GM12878 (cell line): Measurements from ENCODE around the gene ZBTB21. TPM values are rescaled to one million over a fixed set of nuclear protein-coding genes. Genes with fewer than 3 reads are reported as not detected.

ENCODE experiments used
- ATAC-seq: fragments of 200-7000 bp; cut with Tn5 transposase; 3 replicates; pipeline ENCODE4 v1.9.1; 2020; ENCODE audit warnings: mild to moderate bottlenecking, moderate library complexity
- BruUV-seq: library from RNA; stranded (reverse); fragments of 400-500 nt; replicated peaks from 2 replicates; lab custom pipeline; 2021; lab: Mats Ljungman, UMichigan
- CTCF ChIA-PET: fragments of 300-600 bp; sonication (Branson Sonifier 250); formaldehyde crosslinking; extraction: SDS; loops from one replicate; lab custom pipeline; 2021; ENCODE audit warnings: inconsistent platforms; lab: Yijun Ruan, JAX
- POLR2A ChIA-PET: fragments of 350-600 bp; formaldehyde crosslinking; extraction: SDS; loops from one replicate; lab custom pipeline; 2021; ENCODE audit warnings: inconsistent platforms; lab: Charles Lee
- RAD21 ChIA-PET: fragments of 300-600 bp; sonication (Branson Sonifier 250); formaldehyde crosslinking; loops from one replicate; lab custom pipeline; 2023; ENCODE audit warnings: antibody characterized with exemption; ENCODE audit not compliant: unreplicated experiment; lab: Charles Lee
- SMC1A ChIA-PET: fragments of 300-600 bp; sonication (Branson Sonifier 250); formaldehyde crosslinking; loops from one replicate; lab custom pipeline; 2023; ENCODE audit not compliant: unreplicated experiment, uncharacterized antibody; lab: Charles Lee
- DNase-seq: peaks from one replicate; pipeline ENCODE4 v3.0.0-alpha.2; 2011; ENCODE audit warnings: low read depth, low spot score
- FAIRE-seq: peaks from 3 replicates; lab custom pipeline; 2011; peaks lifted over from hg19 to GRCh38; lab: Jason Lieb, UNC
- H2AFZ ChIP-seq: 2 replicates; pipeline ENCODE4 v1.6.0; 2011; ENCODE audit warnings: low read depth, low read length, control low read depth; ENCODE audit not compliant: control insufficient read depth
- H3K27ac ChIP-seq: 2 replicates; pipeline ENCODE4 v1.5.1; 2011; ENCODE audit warnings: control low read depth; ENCODE audit not compliant: control insufficient read depth, insufficient read depth
- H3K27me3 ChIP-seq, 2 experiments: replicated peaks in 1 of 2; 2 replicates each; pipeline versions ENCODE4 v1.6.0 to v1.6.1; 2011; ENCODE audit warnings: low read length in 1 of 2; ENCODE audit not compliant: control insufficient read depth in 2 of 2, insufficient read depth in 2 of 2
- H3K36me3 ChIP-seq, 2 experiments: 2 replicates each; pipeline ENCODE4 v1.5.1; 2011; ENCODE audit warnings: low read length in 1 of 2; ENCODE audit not compliant: control insufficient read depth in 2 of 2, insufficient read depth in 2 of 2
- H3K4me1 ChIP-seq: 2 replicates; pipeline ENCODE4 v1.6.1; 2011; ENCODE audit warnings: mild to moderate bottlenecking, low read length, moderate library complexity, mixed read lengths; ENCODE audit not compliant: control insufficient read depth, insufficient read depth
- H3K4me2 ChIP-seq: 2 replicates; pipeline ENCODE4 v1.6.0; 2011; ENCODE audit warnings: control low read depth; ENCODE audit not compliant: control insufficient read depth, insufficient read depth
- H3K4me3 ChIP-seq: fragments of 200-600 bp; sonication (generic); 2 replicates; pipeline ENCODE4 v1.5.1; 2016
- H3K79me2 ChIP-seq: 2 replicates; pipeline ENCODE4 v1.6.0; 2011; ENCODE audit warnings: low read length; ENCODE audit not compliant: control insufficient read depth, insufficient read depth
- H3K9ac ChIP-seq: 2 replicates; pipeline ENCODE4 v1.8.0; 2011; ENCODE audit warnings: low read length, control low read depth, mixed read lengths; ENCODE audit not compliant: control insufficient read depth, insufficient read depth
- H3K9me3 ChIP-seq: replicated peaks from 3 replicates; pipeline ENCODE4 v1.5.1; 2011; ENCODE audit warnings: mild to moderate bottlenecking, low read length; ENCODE audit not compliant: control insufficient read depth, insufficient read depth
- H4K20me1 ChIP-seq: 2 replicates; pipeline ENCODE4 v1.6.0; 2011; ENCODE audit not compliant: control insufficient read depth, insufficient read depth
- BCL11A ChIP-seq: IDR thresholded peaks from 2 replicates; pipeline ENCODE4 v1.6.1; 2011; ENCODE audit warnings: low read depth, low read length
- CHD2 ChIP-seq: IDR thresholded peaks from 2 replicates; pipeline ENCODE4 v1.6.1; 2011; ENCODE audit warnings: low read depth, low read length, improper control_type of control experiment, borderline replicate concordance
- MTA2 ChIP-seq: fragments of 450-650 bp; IDR thresholded peaks from 2 replicates; pipeline ENCODE4 v1.6.1; 2016; ENCODE audit warnings: low read depth, mild to moderate bottlenecking, moderate library complexity
- NR2F1 ChIP-seq: fragments of 450-650 bp; conservative IDR thresholded peaks from 2 replicates; pipeline ENCODE4 v1.6.1; 2017; ENCODE audit warnings: mild to moderate bottlenecking
- PAX5 ChIP-seq: IDR thresholded peaks from 2 replicates; pipeline ENCODE4 v1.6.1; 2011; ENCODE audit warnings: low read depth, low read length, borderline replicate concordance
- SMARCA5 ChIP-seq: fragments of 450-650 bp; IDR thresholded peaks from 2 replicates; pipeline ENCODE4 v1.6.1; 2017; ENCODE audit warnings: mild to moderate bottlenecking
- SMC3 ChIP-seq: IDR thresholded peaks from 2 replicates; pipeline ENCODE4 v1.6.1; 2011; ENCODE audit warnings: low read length, improper control_type of control experiment, borderline replicate concordance
- SRF ChIP-seq, 2 experiments: IDR thresholded peaks; 2 replicates each; pipeline ENCODE4 v1.6.1; 2011; ENCODE audit warnings: low read depth in 2 of 2, low read length in 2 of 2, mild to moderate bottlenecking in 1 of 2, moderate library complexity in 1 of 2
- SUZ12 ChIP-seq: fragments of 200-600 bp; sonication (generic); IDR thresholded peaks from one replicate; pipeline ENCODE4 v1.6.1; 2018; ENCODE audit warnings: antibody characterized with exemption, mild to moderate bottlenecking; ENCODE audit not compliant: unreplicated experiment
- TCF12 ChIP-seq: IDR thresholded peaks from 2 replicates; pipeline ENCODE4 v1.6.1; 2011; ENCODE audit warnings: low read depth, mild to moderate bottlenecking, low read length
- ZSCAN29 ChIP-seq: fragments of 450-650 bp; IDR thresholded peaks from 2 replicates; pipeline ENCODE4 v1.6.1; 2017; ENCODE audit warnings: mild to moderate bottlenecking, moderate library complexity
- WGBS: methylation state at CpG from one replicate; pipeline ENCODE4 v1.1.6; 2016; ENCODE audit warnings: low lambda C conversion rate; ENCODE audit not compliant: insufficient replicate concordance, insufficient coverage; ENCODE audit errors: missing lambda C conversion rate; 5-methylcytosine and 5-hydroxymethylcytosine counted together
- in situ Hi-C: fragments of 300-500 bp; cut with MboI; formaldehyde crosslinking; loops from 9 replicates; pipeline ENCODE4 v1.14.3; 2018; ENCODE audit warnings: mixed read lengths
- intact Hi-C: fragments of 100-400 bp; cut with micrococcal nuclease; formaldehyde crosslinking; loops from one replicate; pipeline ENCODE4 v1.14.2; 2022; ENCODE audit not compliant: unreplicated experiment
- polyA plus RNA-seq, 11 experiments: library from polyadenylated mRNA; depleted of rRNA in 4 of 11; unstranded in 6 of 11; stranded (reverse) in 5 of 11; fragments of >200 nt; fragmentation: Nextera tagmentation in 4 of 11; fragmentation: Illumina TruSeq in 1 of 11; extraction: Ambion mirVana in 4 of 11; extraction: Trizol in 1 of 11; gene quantifications; 1 replicate in 1 of 11; 2 replicates in 10 of 11; pipeline versions ENCODE4 v1.2.1 to v1.2.3, GENCODE V29; 2011 to 2016; ENCODE audit warnings: inconsistent platforms in 2 of 11, missing spikeins in 2 of 11, low read depth in 1 of 11
- total RNA-seq, 4 experiments: library from RNA; depleted of rRNA in 3 of 4; stranded (reverse); fragments of >200 nt in 3 of 4; fragmentation: Illumina TruSeq in 1 of 4; extraction: Trizol in 1 of 4; gene quantifications; 2 replicates each; pipeline versions ENCODE4 v1.2.1 to v1.2.3, GENCODE V29; 2013 to 2021
- TF ChIP-seq, protein P1 (sequence below): IDR thresholded peaks from 2 replicates; pipeline ENCODE4 v1.6.1; 2011; ENCODE audit warnings: borderline replicate concordance, low read depth, mild to moderate bottlenecking, moderate library complexity, low read length; ENCODE audit not compliant: insufficient read depth, poor library complexity, severe bottlenecking
- TF ChIP-seq, protein P2 (sequence below): fragments of 150-350 bp; IDR thresholded peaks from 2 replicates; pipeline ENCODE4 v1.6.1; 2014; ENCODE audit warnings: mild to moderate bottlenecking, low read depth, low read length
- TF ChIP-seq, protein P3 (sequence below): fragments of 450-650 bp; IDR thresholded peaks from 2 replicates; pipeline ENCODE4 v1.6.1; 2017; ENCODE audit warnings: mild to moderate bottlenecking, low read depth, inconsistent platforms; ENCODE audit not compliant: poor library complexity, severe bottlenecking

ZBTB21 gene
- total and polyA plus RNA-seq, 10 of the 15 experiments (the other 5 are each of a cell fraction or from before 2014, with no cell fraction given), result 1.8 to 21.6 (median 10.6) TPM

DNA sequence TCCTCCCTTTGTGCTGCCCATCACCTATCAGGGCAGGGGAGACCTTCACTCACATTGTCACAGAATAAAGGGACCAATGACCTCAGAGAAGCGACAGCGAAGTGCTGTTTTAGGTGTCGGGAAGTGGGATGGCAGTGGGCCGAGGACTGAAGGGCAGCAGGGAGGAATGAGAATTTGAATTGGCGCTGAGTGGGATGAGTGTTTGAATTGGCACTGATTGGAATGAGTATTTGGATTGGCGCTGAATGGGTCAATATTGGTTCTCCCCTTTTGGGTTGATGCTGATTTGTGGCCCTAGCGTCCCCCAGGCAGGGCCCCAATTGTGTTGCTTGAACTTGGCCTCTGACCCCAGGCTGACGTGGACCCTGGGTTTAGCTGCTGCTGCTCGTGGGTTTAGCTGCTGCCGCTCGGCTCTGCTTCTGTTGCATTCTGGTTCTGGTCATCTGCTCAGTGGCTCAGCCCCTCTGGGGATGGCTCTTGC is 48.5 kb upstream of the ZBTB21 start:
- H3K4me1 ChIP-seq, result peaks cover 30% of the 10 kb centered on the region
- H3K27me3 ChIP-seq, result no peaks in the 10 kb centered on the region
- H3K9me3 ChIP-seq, result no peaks in the 10 kb centered on the region
- FAIRE-seq (no peak), DNase-seq (no peak)
- CTCF ChIA-PET, result no interaction called here
- H3K79me2 ChIP-seq, result no peaks in the 10 kb centered on the region
- H4K20me1 ChIP-seq, result no peaks in the 10 kb centered on the region
- no TSS peak for BruUV-seq
- RAD21 ChIA-PET, result interaction anchor here (0.7 kb wide), 1 partner anchor 242 kb away, joined by 3 read pairs; no protein-coding TSS in a partner anchor
- WGBS, result 94% methylated on average over 11 of the region's 11 CpGs
- TF ChIP-seq PAX5, result no peak
- no peak for TF ChIP-seq BCL11A
- TF ChIP-seq SRF (IDR thresholded peaks at IDR 0.05; ENCODE audit: low read depth in 2 of 2, low read length in 2 of 2), result no peak
- TF ChIP-seq ZSCAN29, result no peak
- no peak for TF ChIP-seq SMARCA5
- TF ChIP-seq CHD2, result no peak
- TF ChIP-seq SUZ12, result no peak
- TF ChIP-seq, protein P1, sequence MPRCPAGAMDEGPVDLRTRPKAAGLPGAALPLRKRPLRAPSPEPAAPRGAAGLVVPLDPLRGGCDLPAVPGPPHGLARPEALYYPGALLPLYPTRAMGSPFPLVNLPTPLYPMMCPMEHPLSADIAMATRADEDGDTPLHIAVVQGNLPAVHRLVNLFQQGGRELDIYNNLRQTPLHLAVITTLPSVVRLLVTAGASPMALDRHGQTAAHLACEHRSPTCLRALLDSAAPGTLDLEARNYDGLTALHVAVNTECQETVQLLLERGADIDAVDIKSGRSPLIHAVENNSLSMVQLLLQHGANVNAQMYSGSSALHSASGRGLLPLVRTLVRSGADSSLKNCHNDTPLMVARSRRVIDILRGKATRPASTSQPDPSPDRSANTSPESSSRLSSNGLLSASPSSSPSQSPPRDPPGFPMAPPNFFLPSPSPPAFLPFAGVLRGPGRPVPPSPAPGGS, result no peak
- TF ChIP-seq, protein P2, sequence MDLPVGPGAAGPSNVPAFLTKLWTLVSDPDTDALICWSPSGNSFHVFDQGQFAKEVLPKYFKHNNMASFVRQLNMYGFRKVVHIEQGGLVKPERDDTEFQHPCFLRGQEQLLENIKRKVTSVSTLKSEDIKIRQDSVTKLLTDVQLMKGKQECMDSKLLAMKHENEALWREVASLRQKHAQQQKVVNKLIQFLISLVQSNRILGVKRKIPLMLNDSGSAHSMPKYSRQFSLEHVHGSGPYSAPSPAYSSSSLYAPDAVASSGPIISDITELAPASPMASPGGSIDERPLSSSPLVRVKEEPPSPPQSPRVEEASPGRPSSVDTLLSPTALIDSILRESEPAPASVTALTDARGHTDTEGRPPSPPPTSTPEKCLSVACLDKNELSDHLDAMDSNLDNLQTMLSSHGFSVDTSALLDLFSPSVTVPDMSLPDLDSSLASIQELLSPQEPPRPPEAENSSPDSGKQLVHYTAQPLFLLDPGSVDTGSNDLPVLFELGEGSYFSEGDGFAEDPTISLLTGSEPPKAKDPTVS, result no peak
- no peak for TF ChIP-seq SMC3
- TF ChIP-seq, protein P3, sequence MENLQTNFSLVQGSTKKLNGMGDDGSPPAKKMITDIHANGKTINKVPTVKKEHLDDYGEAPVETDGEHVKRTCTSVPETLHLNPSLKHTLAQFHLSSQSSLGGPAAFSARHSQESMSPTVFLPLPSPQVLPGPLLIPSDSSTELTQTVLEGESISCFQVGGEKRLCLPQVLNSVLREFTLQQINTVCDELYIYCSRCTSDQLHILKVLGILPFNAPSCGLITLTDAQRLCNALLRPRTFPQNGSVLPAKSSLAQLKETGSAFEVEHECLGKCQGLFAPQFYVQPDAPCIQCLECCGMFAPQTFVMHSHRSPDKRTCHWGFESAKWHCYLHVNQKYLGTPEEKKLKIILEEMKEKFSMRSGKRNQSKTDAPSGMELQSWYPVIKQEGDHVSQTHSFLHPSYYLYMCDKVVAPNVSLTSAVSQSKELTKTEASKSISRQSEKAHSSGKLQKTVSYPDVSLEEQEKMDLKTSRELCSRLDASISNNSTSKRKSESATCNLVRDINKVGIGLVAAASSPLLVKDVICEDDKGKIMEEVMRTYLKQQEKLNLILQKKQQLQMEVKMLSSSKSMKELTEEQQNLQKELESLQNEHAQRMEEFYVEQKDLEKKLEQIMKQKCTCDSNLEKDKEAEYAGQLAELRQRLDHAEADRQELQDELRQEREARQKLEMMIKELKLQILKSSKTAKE, result no peak
- no peak for TF ChIP-seq TCF12
- no peak for TF ChIP-seq NR2F1
- TF ChIP-seq MTA2, result no peak
- TF ChIP-seq, all 136 proteins: peak for 0
- intact Hi-C loops, result no loop called here
- in situ Hi-C loops, result no loop called here
- Histone ChIP-seq H3K9ac (no peak overlapping the region), H3K36me3 (no peaks in the 10 kb centered on the region), H3K4me2 (no peak overlapping the region), H2AFZ (no peak overlapping the region), H3K27ac (no peak overlapping the region), H3K4me3 (no peak overlapping the region)
- POLR2A ChIA-PET, result no interaction called here
- ATAC-seq, result no peak
- SMC1A ChIA-PET, result no interaction called here
